LoVo (cell line): ENCODE data around the gene GDF7.

ENCODE experiments used
- DNase-seq: peaks from one replicate; pipeline ENCODE4 v3.0.0-alpha.2; 2016; ENCODE audit warnings: low spot score

Gene GDF7

GRCh38 chr2:20661421-20662307 lies 5.3 kb upstream of the GDF7 start:
- DNase-seq, result peak; percentile 65

DNA sequence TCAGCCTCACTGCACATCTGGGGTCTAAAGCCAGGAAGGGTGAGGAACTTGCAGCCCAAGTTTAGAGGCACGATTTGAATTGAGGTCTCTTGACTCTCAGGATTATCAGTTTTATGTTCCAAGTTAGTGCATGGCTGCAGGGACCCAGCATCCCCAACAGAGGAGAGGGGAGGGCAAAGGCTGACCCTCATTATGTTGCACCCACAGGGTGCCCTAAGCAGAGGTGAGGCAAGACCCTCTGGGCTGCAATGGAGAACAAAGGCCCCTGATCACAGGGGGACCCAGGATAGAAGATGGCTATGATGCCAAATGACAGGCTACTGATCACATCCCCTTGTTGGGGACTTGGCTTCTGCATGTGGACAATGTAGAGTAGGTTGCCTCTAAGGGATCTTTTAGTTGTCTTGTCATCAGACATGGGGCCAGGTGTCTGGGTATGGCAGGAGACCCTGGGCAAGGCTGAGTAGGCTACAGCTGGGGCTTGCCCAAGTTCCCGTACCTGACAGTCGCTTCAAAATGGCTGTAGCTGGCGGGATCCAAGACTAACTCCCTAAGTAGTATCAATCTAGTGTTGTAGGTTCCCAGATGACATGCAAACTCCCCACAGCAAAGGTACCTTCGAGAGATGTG lies 4.5 kb upstream of the GDF7 start:
- no peak for DNase-seq

DNA sequence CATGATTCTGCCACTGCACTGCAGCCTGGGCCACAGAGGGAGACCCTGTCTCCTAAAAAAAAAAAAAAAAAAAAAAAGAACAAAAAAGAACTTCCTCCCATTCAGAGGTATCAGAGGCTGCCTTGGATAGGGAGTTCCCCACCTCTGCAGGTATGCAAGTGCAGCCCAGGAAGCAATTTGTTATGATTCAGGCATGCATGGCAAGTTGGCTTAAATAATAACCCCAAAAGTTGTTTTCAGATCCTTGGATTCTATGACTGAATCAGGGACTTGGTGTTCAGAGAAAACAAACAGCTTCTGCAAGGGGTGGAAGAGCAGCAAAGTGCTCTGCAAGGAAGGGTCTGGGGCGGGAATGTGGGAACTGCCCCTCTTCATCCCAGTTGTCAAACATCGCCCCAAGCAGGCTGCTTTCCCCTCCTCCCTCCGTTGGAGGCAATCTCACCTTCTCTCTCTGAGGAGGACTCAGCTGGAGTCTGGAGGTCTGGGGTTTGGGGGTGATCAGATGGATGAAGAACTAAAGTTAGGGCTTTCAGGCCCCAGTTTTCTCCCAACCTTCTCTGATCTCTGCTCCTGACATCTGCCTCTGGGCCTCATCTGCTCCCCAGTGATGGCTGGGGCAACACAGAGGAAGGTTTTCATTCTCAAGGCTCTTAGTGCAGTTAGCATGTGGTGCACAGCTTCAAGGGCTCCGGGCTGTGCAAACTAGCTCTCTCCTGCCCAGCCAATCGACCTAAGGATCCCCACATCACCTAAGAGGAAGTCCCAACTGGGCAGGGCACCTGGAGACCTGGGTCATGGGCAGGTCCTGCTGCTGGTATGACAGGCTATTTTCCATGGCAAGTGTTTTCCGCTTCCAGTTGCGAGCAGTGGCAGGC lies 3.5 kb upstream of the GDF7 start:
- DNase-seq, result no peak

DNA sequence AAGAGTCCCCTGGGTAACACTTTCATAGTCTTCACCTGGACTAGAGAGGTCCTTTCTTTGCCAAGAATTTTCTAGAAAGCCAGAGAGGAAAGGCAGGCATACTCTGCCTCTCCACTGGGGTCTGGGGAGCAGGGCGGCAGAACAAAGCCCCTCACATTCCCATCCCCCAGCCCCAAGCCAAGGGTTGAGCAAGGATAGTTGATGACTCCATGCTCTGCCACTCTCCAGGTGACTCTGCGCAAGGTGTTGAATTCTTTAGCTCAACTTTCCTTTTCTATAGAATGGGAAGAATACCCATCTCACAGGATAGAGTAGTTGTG lies 2.9 kb upstream of the GDF7 start:
- DNase-seq, result no peak

- no peak for DNase-seq
Measured at GRCh38 chr2:20664431-20665242, 2.3 kb upstream of the GDF7 start.

GRCh38 chr2:20665243-20666004 lies 1.5 kb upstream of the GDF7 start:
- no peak for DNase-seq

- DNase-seq, result no peak
Measured at GRCh38 chr2:20666005-20666303, 990 bp upstream of the GDF7 start.

- DNase-seq, result no peak
Measured at GRCh38 chr2:20667151-20667530, 197 bp downstream of the GDF7 start.

- DNase-seq, result no peak
Measured at GRCh38 chr2:20667531-20668401, 822 bp downstream of the GDF7 start.

- DNase-seq, result no peak
Measured at GRCh38 chr2:20668451-20668850, 1.5 kb downstream of the GDF7 start.

- no peak for DNase-seq
Measured at GRCh38 chr2:20668871-20669475, 2.0 kb downstream of the GDF7 start.

DNA sequence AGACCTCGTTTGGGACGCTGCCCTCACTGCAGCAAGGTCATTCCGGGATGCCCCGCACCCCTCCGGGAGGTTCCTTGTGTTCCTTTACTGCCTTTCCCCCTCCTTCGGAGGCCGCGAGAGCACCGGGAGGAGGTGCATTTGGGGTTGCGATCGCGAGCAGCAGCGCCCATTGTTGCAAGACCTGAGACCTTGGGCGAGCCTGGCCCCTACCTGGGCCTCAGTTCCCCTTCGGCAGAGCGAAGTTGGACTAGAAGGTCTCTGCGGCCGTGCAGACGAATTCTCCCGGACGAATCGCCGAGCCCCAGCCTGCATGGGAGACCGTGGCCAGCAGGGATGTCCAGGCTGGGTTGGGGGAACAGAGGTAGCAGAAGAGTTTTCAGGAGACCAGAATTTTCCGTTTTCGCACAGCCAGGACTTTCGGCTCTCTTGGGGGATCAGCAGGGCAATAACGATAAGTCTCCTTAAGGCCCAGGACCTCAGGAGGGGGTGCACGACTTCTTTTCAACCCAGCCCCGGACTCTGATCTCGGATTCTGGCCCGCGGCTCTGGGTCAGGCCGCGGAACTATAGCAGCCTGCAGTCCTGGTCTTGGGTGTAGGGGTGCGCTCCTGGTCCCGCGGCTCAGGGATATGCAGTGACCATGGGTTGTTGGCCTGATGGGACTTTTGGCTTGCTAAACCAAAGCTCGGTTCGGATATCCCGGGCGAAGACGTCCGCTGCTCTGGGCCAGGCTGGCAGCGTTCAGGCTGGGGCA lies 2.8 kb downstream of the GDF7 start:
- DNase-seq, result no peak

- no peak for DNase-seq
Measured at GRCh38 chr2:20670315-20671035, 3.5 kb downstream of the GDF7 start.

DNA sequence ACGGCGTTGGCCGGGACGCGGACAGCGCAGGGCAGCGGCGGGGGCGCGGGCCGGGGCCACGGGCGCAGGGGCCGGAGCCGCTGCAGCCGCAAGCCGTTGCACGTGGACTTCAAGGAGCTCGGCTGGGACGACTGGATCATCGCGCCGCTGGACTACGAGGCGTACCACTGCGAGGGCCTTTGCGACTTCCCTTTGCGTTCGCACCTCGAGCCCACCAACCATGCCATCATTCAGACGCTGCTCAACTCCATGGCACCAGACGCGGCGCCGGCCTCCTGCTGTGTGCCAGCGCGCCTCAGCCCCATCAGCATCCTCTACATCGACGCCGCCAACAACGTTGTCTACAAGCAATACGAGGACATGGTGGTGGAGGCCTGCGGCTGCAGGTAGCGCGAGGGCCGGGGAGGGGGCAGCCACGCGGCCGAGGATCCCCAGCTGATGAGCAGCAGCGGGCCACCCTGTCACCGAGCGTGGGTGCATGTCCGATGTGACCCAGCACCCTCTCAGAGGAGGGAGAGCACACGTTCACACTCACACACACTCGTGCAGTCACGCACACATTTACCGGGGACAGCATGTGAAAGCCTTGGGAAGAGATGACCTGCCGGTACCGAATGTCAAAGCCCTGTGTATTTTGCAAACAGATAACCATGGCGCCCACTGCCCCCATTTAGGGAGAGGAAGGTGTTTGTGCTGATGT lies 4.2 kb downstream of the GDF7 start:
- DNase-seq, result no peak

GRCh38 chr2:20671736-20672080 lies 4.8 kb downstream of the GDF7 start:
- DNase-seq, result no peak

DNA sequence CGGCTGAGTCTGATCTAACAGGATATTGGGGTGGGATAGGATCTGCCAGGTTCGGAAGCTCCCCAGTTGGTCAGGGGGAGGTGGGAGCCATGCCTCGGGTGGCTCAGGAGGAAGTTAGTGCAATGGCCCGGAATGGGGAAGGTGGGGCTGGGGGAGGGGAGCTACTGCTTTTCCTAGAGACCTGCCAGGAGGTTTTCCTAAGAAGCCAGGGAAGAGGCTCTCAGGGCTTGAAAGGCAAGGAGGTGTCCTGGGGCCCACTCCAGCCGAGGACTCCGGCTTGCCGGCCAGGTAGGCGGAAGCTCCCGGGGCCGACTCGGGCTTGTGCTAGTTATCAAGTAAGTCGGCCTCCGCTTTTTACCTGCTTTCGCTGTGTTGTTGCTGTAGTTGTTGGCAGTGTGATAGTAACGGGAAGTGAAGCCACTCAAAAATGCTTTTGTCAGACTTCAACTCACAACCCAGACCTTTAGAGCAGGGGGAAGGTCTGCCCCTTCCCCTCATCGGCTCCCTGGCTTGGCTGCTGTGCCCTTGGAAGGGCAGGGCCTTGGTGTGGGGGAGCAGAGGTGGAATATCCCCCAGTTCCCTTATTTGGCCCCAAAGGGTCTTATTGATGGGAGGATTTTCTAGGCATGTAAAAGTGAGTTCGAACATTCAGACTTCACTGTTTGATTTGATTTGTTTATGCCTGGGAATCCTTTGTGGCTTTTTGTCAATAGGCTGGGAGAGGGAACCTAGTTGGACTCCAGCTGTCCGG lies 5.4 kb downstream of the GDF7 start:
- no peak for DNase-seq

DNA sequence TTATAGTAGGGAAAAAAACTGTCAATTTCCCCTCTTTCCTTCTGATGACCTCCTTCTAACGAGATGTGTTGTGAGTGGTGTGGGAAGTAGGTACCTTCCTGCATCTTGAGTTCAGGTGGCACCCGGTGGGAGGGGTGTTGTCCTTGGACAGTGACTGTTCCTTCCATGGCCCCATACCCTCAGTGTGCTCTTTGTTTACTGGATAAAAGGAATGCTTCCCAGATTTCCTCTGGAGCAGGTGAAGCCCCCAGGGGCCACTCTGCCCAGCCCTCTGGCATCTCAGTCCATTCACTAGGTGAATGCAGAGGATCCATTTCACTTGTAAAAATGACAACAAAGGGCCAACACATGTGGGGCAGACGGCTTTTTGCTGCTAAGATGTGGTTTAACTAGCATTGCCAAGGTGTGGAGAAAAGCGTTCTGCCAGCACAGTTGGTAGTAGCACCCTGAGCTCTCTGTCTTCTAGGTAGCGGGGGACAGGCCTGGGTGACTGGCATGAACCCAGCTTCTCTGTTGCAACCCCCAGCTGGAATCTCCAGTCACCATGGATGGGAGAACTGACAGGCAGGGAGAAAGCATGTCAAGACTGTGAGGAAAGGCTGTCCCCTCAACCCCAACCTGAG lies 6.9 kb downstream of the GDF7 start:
- no peak for DNase-seq
